Peyer's patch (tissue), 4 donors: ENCODE measurements around the gene RAPGEF2.

Source experiments
- POLR2A ChIP-seq, 2 donors: fragments of 450-650 bp; IDR thresholded peaks; one replicate each; pipeline ENCODE4 v1.5.1; 2017; ENCODE audit warnings: antibody characterized with exemption in 2 of 2, mild to moderate bottlenecking in 2 of 2, moderate library complexity in 2 of 2
- TF ChIP-seq, protein P1 (sequence below), 6 experiments: fragments of 450-650 bp in 4 of 6; fragments of 200-600 bp in 2 of 6; sonication (generic) in 1 of 6; IDR thresholded peaks; one replicate each; pipeline ENCODE4 v1.5.1; 2017 to 2019; ENCODE audit warnings: antibody characterized with exemption in 6 of 6, mild to moderate bottlenecking in 3 of 6, moderate library complexity in 1 of 6

DNA sequence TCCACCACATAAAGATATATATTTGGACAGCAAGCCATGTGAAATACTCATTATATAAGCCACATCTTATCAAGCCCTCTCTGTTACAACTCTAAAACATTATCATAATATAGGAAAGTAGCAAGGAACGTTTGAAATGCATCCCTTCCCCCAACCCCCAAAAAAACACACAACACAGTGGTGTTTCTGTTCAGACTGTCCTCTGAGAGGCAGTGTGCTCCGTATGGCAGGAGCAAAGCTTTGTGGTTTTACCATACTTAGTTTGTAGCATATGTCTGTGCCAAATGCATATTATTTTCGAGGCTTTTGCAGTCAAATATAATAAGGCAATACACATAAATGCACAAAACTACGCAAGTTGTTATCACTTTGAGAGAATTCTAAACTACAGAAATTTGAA is 194.2 kb downstream of the RAPGEF2 start:
- TF ChIP-seq, protein P1, sequence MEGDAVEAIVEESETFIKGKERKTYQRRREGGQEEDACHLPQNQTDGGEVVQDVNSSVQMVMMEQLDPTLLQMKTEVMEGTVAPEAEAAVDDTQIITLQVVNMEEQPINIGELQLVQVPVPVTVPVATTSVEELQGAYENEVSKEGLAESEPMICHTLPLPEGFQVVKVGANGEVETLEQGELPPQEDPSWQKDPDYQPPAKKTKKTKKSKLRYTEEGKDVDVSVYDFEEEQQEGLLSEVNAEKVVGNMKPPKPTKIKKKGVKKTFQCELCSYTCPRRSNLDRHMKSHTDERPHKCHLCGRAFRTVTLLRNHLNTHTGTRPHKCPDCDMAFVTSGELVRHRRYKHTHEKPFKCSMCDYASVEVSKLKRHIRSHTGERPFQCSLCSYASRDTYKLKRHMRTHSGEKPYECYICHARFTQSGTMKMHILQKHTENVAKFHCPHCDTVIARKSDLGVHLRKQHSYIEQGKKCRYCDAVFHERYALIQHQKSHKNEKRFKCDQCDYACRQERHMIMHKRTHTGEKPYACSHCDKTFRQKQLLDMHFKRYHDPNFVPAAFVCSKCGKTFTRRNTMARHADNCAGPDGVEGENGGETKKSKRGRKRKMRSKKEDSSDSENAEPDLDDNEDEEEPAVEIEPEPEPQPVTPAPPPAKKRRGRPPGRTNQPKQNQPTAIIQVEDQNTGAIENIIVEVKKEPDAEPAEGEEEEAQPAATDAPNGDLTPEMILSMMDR (IDR thresholded peaks at IDR 0.05), result no peak
- no peak for TF ChIP-seq POLR2A (IDR thresholded peaks at IDR 0.05)
